Neural cell (in vitro differentiated cells): ENCODE results near the gene ADCY5. TPM values are rescaled to one million over a fixed set of nuclear protein-coding genes. Genes with fewer than 3 reads are reported as not detected.

Source experiments
- H2AFZ ChIP-seq: fragments of 200-600, 300-800 bp; sonication (generic), shearing (Covaris generic); 2 replicates; pipeline ENCODE4 v1.6.0; 2014; ENCODE audit warnings: low read depth, mild to moderate bottlenecking, antibody characterized with exemption, low read length, moderate library complexity
- H3F3A ChIP-seq: fragments of 200-600 bp; shearing (Covaris generic); 2 replicates; pipeline ENCODE4 v1.6.1; 2016; ENCODE audit warnings: mild to moderate bottlenecking, moderate library complexity, mixed read lengths, antibody characterized with exemption, low read length; ENCODE audit not compliant: insufficient read depth, poor library complexity, severe bottlenecking
- H3K27ac ChIP-seq: fragments of 200-600, 300-800 bp; sonication (generic), shearing (Covaris generic); 2 replicates; pipeline ENCODE4 v1.5.1; 2014; ENCODE audit warnings: mild to moderate bottlenecking, low read length, moderate library complexity
- H3K27me3 ChIP-seq: fragments of 300-800, 200-600 bp; sonication (generic), shearing (Covaris generic); 2 replicates; pipeline ENCODE4 v1.6.0; 2014; ENCODE audit warnings: mild to moderate bottlenecking, low read depth, low read length, moderate library complexity; ENCODE audit not compliant: insufficient read depth
- H3K36me3 ChIP-seq: fragments of 300-800, 200-600 bp; sonication (generic), shearing (Covaris generic); 2 replicates; pipeline ENCODE4 v1.5.1; 2014; ENCODE audit warnings: mild to moderate bottlenecking, antibody characterized with exemption, low read length, moderate library complexity; ENCODE audit not compliant: insufficient read depth
- H3K4me2 ChIP-seq: fragments of 300-800, 200-600 bp; sonication (generic), shearing (Covaris generic); 2 replicates; pipeline ENCODE4 v1.6.0; 2014; ENCODE audit warnings: mild to moderate bottlenecking, low read length
- H3K4me3 ChIP-seq: fragments of 300-800, 200-600 bp; sonication (generic), shearing (Covaris generic); 2 replicates; pipeline ENCODE4 v1.5.1; 2014; ENCODE audit warnings: mild to moderate bottlenecking, low read length, moderate library complexity
- H3K79me2 ChIP-seq: fragments of 200-600 bp; shearing (Covaris generic); replicated peaks from 2 replicates; pipeline ENCODE4 v1.6.0; 2014; ENCODE audit warnings: mild to moderate bottlenecking, low read length, moderate library complexity; ENCODE audit not compliant: insufficient read depth
- H3K9ac ChIP-seq: fragments of 300-800, 200-600 bp; sonication (generic), shearing (Covaris generic); 2 replicates; pipeline ENCODE4 v1.6.1; 2016; ENCODE audit warnings: mild to moderate bottlenecking, low read length, mixed read lengths
- H3K9me2 ChIP-seq: fragments of 200-600 bp; shearing (Covaris generic); 2 replicates; pipeline ENCODE4 v1.6.1; 2016; ENCODE audit warnings: mild to moderate bottlenecking, low read length, mixed read lengths; ENCODE audit not compliant: insufficient read depth
- H3K9me3 ChIP-seq: fragments of 200-600, 300-800 bp; sonication (generic), shearing (Covaris generic); 2 replicates; pipeline ENCODE4 v1.6.1; 2016; ENCODE audit warnings: mild to moderate bottlenecking, mixed run types, low read length, moderate library complexity, mixed read lengths
- H4K20me1 ChIP-seq: fragments of 200-600 bp; shearing (Covaris generic); 2 replicates; pipeline ENCODE4 v1.6.1; 2016; ENCODE audit warnings: mild to moderate bottlenecking, mixed run types; ENCODE audit not compliant: insufficient read depth
- CTCF ChIP-seq: fragments of 450-650 bp; IDR thresholded peaks from 2 replicates; pipeline ENCODE4 v1.5.1; 2014; ENCODE audit warnings: antibody characterized with exemption, mild to moderate bottlenecking, moderate library complexity; ENCODE audit not compliant: poor library complexity, severe bottlenecking
- EP300 ChIP-seq: fragments of 450-650 bp; conservative IDR thresholded peaks from 2 replicates; pipeline ENCODE4 v1.6.1; 2014; ENCODE audit warnings: antibody characterized with exemption, mild to moderate bottlenecking, moderate library complexity; ENCODE audit not compliant: poor library complexity, severe bottlenecking
- EZH2 ChIP-seq: fragments of 200-600, 300-800 bp; shearing (Covaris generic), sonication (generic); IDR thresholded peaks from 2 replicates; pipeline ENCODE4 v1.6.1; 2014; ENCODE audit warnings: antibody characterized with exemption, low read length, borderline replicate concordance, mild to moderate bottlenecking; ENCODE audit not compliant: insufficient read depth, poor library complexity, severe bottlenecking
- MXI1 ChIP-seq: fragments of 450-650 bp; conservative IDR thresholded peaks from 2 replicates; pipeline ENCODE4 v1.6.1; 2014; ENCODE audit warnings: antibody characterized with exemption, mild to moderate bottlenecking; ENCODE audit not compliant: poor library complexity, severe bottlenecking
- POLR2AphosphoS5 ChIP-seq: IDR thresholded peaks from 2 replicates; pipeline ENCODE4 v1.6.1; 2012
- RAD21 ChIP-seq: fragments of 450-650 bp; conservative IDR thresholded peaks from 2 replicates; pipeline ENCODE4 v1.6.1; 2014; ENCODE audit warnings: antibody characterized with exemption, mild to moderate bottlenecking, moderate library complexity
- SMC3 ChIP-seq: fragments of 450-650 bp; conservative IDR thresholded peaks from 2 replicates; pipeline ENCODE4 v1.6.1; 2014; ENCODE audit warnings: antibody characterized with exemption, mild to moderate bottlenecking, moderate library complexity; ENCODE audit not compliant: poor library complexity
- TAF1 ChIP-seq: IDR thresholded peaks from 2 replicates; pipeline ENCODE4 v1.6.1; 2012; ENCODE audit warnings: low read depth
- polyA plus RNA-seq: library from polyadenylated mRNA; depleted of rRNA; stranded (reverse); fragments of >200 nt; gene quantifications from 2 replicates; pipeline ENCODE4 v1.2.3, GENCODE V29; 2014
- TF ChIP-seq, protein P1 (sequence below): IDR thresholded peaks from 2 replicates; pipeline ENCODE4 v1.6.1; 2012; ENCODE audit warnings: borderline replicate concordance

ADCY5 gene
- polyA plus RNA-seq, 1 donor from 2014 or later, result 7.7 TPM

DNA sequence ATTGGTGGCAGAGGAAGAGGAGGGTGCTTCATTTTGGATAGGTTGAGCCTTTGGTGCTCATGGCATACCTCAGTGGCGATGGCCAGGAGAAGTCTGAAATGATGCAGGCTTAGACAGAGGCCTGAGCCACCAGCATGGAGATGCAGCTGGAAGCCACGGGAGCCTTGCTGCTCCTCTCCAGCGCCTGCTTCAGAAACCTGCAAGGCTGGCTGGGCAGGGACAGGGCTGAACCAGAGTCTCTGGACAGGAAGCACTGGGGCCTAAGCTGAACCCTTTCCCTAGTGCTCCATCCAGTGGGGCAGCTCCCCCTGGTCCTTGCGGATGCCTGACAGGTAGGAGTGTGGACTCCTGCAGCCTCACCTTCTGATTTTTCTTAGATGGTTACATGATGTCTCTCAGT is 36.7 kb upstream of the ADCY5 start:
- TF ChIP-seq POLR2AphosphoS5 (no peak), MXI1 (no peak), EP300 (no peak), CTCF (no peak), TAF1 (no peak), RAD21 (no peak), SMC3 (no peak), EZH2 (no peak)
- TF ChIP-seq, protein P1, sequence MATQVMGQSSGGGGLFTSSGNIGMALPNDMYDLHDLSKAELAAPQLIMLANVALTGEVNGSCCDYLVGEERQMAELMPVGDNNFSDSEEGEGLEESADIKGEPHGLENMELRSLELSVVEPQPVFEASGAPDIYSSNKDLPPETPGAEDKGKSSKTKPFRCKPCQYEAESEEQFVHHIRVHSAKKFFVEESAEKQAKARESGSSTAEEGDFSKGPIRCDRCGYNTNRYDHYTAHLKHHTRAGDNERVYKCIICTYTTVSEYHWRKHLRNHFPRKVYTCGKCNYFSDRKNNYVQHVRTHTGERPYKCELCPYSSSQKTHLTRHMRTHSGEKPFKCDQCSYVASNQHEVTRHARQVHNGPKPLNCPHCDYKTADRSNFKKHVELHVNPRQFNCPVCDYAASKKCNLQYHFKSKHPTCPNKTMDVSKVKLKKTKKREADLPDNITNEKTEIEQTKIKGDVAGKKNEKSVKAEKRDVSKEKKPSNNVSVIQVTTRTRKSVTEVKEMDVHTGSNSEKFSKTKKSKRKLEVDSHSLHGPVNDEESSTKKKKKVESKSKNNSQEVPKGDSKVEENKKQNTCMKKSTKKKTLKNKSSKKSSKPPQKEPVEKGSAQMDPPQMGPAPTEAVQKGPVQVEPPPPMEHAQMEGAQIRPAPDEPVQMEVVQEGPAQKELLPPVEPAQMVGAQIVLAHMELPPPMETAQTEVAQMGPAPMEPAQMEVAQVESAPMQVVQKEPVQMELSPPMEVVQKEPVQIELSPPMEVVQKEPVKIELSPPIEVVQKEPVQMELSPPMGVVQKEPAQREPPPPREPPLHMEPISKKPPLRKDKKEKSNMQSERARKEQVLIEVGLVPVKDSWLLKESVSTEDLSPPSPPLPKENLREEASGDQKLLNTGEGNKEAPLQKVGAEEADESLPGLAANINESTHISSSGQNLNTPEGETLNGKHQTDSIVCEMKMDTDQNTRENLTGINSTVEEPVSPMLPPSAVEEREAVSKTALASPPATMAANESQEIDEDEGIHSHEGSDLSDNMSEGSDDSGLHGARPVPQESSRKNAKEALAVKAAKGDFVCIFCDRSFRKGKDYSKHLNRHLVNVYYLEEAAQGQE, result no peak

GRCh38 chr3:123483146-123483545 is 34.3 kb upstream of the ADCY5 start:
- H3F3A ChIP-seq, result no peaks in the 10 kb centered on the region
- no peaks in the 10 kb centered on the region for H4K20me1 ChIP-seq
- H3K27me3 ChIP-seq, result no peaks in the 10 kb centered on the region
- no peak overlapping the region for H3K4me2 ChIP-seq
- H3K27ac ChIP-seq, result no peak overlapping the region
- H2AFZ ChIP-seq, result no peak overlapping the region
- H3K36me3 ChIP-seq, result no peaks in the 10 kb centered on the region
- no peak overlapping the region for H3K9ac ChIP-seq
- H3K9me3 ChIP-seq, result no peaks in the 10 kb centered on the region
- TF ChIP-seq TAF1 (no peak), EZH2 (no peak), SMC3 (no peak), RAD21 (no peak), MXI1 (no peak), EP300 (no peak)
- TF ChIP-seq, protein P1, result no peak
- no peaks in the 10 kb centered on the region for H3K9me2 ChIP-seq
- H3K4me3 ChIP-seq, result no peak overlapping the region
- H3K79me2 ChIP-seq, result no peaks in the 10 kb centered on the region

More for the DNA sequence above, 36.7 kb upstream of the ADCY5 start:
- Histone ChIP-seq H3K27ac (no peak overlapping the region), H3K36me3 (no peaks in the 10 kb centered on the region), H3K4me3 (no peak overlapping the region), H3K27me3 (no peaks in the 10 kb centered on the region), H2AFZ (no peak overlapping the region), H3K79me2 (no peaks in the 10 kb centered on the region), H3F3A (no peaks in the 10 kb centered on the region), H3K4me2 (no peak overlapping the region), H3K9me3 (no peaks in the 10 kb centered on the region), H3K9ac (no peak overlapping the region), H4K20me1 (no peaks in the 10 kb centered on the region), H3K9me2 (no peaks in the 10 kb centered on the region)
